Activated T-helper 2 cell treated with anti-CD3 and anti-CD28 coated beads, Interferon-gamma antibody, Interleukin-2, Interleukin-4, amounts not matched to agents 10 μg/mL and 5 μg/mL and 100 μg/mL, durations not matched to agents 14 hours and 24 hours and 36 hours (primary cell): ENCODE results near the gene RAPH1. TPM values are rescaled to one million over a fixed set of nuclear protein-coding genes. Genes with fewer than 3 reads are reported as not detected.

Experiments used
- DNase-seq: peaks from one replicate; pipeline ENCODE4 v3.0.0; 2021; ENCODE audit warnings: low spot score
- H3K27ac Mint-ChIP-seq: one replicate; pipeline ENCODE4 v1.8.0; 2021; ENCODE audit warnings: mixed read lengths
- H3K27me3 Mint-ChIP-seq: one replicate; pipeline ENCODE4 v1.8.0; 2021; ENCODE audit warnings: low read depth, mixed read lengths
- H3K36me3 Mint-ChIP-seq: one replicate; pipeline ENCODE4 v1.8.0; 2021; ENCODE audit warnings: low read depth, mixed read lengths
- H3K4me1 Mint-ChIP-seq: one replicate; pipeline ENCODE4 v1.8.0; 2021; ENCODE audit warnings: low read depth, mixed read lengths
- H3K4me3 Mint-ChIP-seq: one replicate; pipeline ENCODE4 v1.8.0; 2021; ENCODE audit warnings: low read depth, mild to moderate bottlenecking, moderate library complexity, mixed read lengths
- H3K9me3 Mint-ChIP-seq: one replicate; pipeline ENCODE4 v1.8.0; 2021; ENCODE audit warnings: mixed read lengths
- intact Hi-C: fragments of 100-400 bp; cut with micrococcal nuclease; formaldehyde crosslinking; loops from one replicate; pipeline ENCODE4 v1.15.1; 2023
- total RNA-seq: library from RNA; stranded (reverse); gene quantifications from 2 replicates; pipeline ENCODE4 v1.2.3, GENCODE V29; 2022

Gene RAPH1, protein sequence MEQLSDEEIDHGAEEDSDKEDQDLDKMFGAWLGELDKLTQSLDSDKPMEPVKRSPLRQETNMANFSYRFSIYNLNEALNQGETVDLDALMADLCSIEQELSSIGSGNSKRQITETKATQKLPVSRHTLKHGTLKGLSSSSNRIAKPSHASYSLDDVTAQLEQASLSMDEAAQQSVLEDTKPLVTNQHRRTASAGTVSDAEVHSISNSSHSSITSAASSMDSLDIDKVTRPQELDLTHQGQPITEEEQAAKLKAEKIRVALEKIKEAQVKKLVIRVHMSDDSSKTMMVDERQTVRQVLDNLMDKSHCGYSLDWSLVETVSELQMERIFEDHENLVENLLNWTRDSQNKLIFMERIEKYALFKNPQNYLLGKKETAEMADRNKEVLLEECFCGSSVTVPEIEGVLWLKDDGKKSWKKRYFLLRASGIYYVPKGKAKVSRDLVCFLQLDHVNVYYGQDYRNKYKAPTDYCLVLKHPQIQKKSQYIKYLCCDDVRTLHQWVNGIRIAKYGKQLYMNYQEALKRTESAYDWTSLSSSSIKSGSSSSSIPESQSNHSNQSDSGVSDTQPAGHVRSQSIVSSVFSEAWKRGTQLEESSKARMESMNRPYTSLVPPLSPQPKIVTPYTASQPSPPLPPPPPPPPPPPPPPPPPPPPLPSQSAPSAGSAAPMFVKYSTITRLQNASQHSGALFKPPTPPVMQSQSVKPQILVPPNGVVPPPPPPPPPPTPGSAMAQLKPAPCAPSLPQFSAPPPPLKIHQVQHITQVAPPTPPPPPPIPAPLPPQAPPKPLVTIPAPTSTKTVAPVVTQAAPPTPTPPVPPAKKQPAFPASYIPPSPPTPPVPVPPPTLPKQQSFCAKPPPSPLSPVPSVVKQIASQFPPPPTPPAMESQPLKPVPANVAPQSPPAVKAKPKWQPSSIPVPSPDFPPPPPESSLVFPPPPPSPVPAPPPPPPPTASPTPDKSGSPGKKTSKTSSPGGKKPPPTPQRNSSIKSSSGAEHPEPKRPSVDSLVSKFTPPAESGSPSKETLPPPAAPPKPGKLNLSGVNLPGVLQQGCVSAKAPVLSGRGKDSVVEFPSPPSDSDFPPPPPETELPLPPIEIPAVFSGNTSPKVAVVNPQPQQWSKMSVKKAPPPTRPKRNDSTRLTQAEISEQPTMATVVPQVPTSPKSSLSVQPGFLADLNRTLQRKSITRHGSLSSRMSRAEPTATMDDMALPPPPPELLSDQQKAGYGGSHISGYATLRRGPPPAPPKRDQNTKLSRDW
- 2.8 and 4.6 TPM in 2 replicates for total RNA-seq

DNA sequence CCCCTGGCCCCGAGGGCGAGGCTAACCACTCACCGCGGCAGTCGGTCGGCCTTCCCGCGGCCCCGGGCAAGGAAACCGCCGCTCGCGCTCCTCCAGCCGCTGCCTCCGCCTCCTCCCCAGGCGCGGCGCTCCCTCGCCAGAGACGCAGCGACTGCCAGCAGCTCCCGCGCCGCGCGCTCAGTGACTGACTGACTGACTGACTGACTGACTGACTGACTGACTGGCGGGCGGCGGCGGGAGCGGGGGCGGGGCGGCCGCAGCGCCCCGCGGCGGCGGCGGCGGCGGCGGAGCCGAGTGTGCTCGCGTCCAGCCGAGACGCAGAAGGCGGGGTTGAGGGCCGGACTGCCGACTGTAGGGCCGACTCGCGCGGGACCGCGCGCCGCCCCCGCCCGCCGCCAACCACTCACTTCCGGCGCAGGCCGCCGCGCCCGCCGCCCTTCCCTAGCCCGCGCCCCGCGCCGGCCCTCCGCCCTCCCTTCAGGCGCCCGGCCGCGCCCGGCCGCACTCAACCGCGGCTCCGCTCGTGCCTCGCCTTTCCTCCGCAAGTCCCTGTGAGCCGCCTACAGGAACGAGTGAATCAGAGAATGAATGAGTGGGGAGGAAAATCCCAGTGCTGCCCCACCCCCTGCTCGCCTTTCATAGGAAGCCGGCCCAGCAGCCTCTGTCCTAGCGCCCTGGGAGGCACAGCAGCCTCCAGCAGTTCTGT is at the start of gene RAPH1:
Gene RAPH1 (minus strand): TSS at position 224 of the 706 bp plus-strand sequence. CDS start 39,948 bp downstream, outside the sequence.
- Mint-ChIP-seq H3K4me3 (peak within 1 kb of the TSS; percentile 87), H3K36me3 (no peaks in the 10 kb centered on the region), H3K27ac (peak within 1 kb of the TSS; percentile 78), H3K27me3 (peaks cover 57% of the 10 kb centered on the region), H3K4me1 (peaks cover 22% of the 10 kb centered on the region), H3K9me3 (peaks cover 24% of the 10 kb centered on the region)
- peak; percentile 50 for DNase-seq
- intact Hi-C loops = loop anchor here (1.0 to 5.0 kb wide), 2 partner anchors 139 to 282 kb away; no protein-coding TSS in a partner anchor

- H3K4me3 Mint-ChIP-seq = no peak overlapping the region
- DNase-seq = no peak
- intact Hi-C loops = no loop called here
- H3K36me3 Mint-ChIP-seq = no peaks in the 10 kb centered on the region
- no peaks in the 10 kb centered on the region for H3K9me3 Mint-ChIP-seq
- no peak overlapping the region for H3K27ac Mint-ChIP-seq
- peaks cover 44% of the 10 kb centered on the region for H3K27me3 Mint-ChIP-seq
- H3K4me1 Mint-ChIP-seq = peaks cover 36% of the 10 kb centered on the region
These were observed 49.7 kb upstream of the RAPH1 start for GRCh38 chr2:203584784-203585183.

- H3K27me3 Mint-ChIP-seq = peaks cover 42% of the 10 kb centered on the region
- intact Hi-C loops = loop anchor here (1.0 kb wide), 2 partner anchors 16 to 228 kb away; no protein-coding TSS in a partner anchor
- DNase-seq = peak; percentile 19
- peak overlapping the region; percentile 16 for H3K27ac Mint-ChIP-seq
- no peaks in the 10 kb centered on the region for H3K9me3 Mint-ChIP-seq
- H3K36me3 Mint-ChIP-seq = no peaks in the 10 kb centered on the region
- peaks cover 45% of the 10 kb centered on the region for H3K4me1 Mint-ChIP-seq
- no peak overlapping the region for H3K4me3 Mint-ChIP-seq
These were observed 48.6 kb upstream of the RAPH1 start for GRCh38 chr2:203583701-203584100.

GRCh38 chr2:203583084-203583695 is 48.1 kb upstream of the RAPH1 start:
- Mint-ChIP-seq H3K4me3 (no peak overlapping the region), H3K36me3 (no peaks in the 10 kb centered on the region), H3K9me3 (no peaks in the 10 kb centered on the region), H3K27me3 (peaks cover 42% of the 10 kb centered on the region), H3K27ac (no peak overlapping the region), H3K4me1 (peaks cover 49% of the 10 kb centered on the region)
- DNase-seq = no peak
- intact Hi-C loops = loop anchor here (1.0 kb wide), 2 partner anchors 16 to 228 kb away; no protein-coding TSS in a partner anchor

- Mint-ChIP-seq H3K27me3 (peaks cover 42% of the 10 kb centered on the region), H3K4me3 (no peak overlapping the region), H3K27ac (no peak overlapping the region), H3K9me3 (no peaks in the 10 kb centered on the region), H3K36me3 (no peaks in the 10 kb centered on the region), H3K4me1 (peaks cover 51% of the 10 kb centered on the region)
- no peak for DNase-seq
- intact Hi-C loops = no loop called here
These were observed 47.4 kb upstream of the RAPH1 start for GRCh38 chr2:203582468-203582867.

DNA sequence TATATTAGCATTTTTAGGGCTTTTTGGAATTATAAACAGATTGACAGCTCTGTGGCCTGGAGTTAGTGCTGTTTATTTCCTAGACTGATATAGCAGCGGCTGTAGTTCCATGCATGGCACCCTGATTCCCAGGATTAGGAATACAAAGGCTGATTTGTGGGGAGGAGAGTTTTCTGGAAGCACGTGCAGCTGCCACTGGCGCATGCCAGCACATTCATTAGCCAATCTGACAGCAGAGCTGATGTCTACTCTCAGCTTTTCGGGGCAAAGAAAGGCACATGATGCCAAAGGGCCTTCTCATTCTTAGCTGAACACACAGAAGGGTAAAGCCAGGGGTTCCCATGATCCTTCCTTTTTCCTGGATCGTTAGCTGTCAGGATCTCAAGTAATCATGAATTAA is 45.7 kb upstream of the RAPH1 start:
- Mint-ChIP-seq H3K9me3 (no peaks in the 10 kb centered on the region), H3K27me3 (peaks cover 35% of the 10 kb centered on the region), H3K27ac (no peak overlapping the region), H3K4me3 (no peak overlapping the region), H3K36me3 (no peaks in the 10 kb centered on the region), H3K4me1 (peaks cover 46% of the 10 kb centered on the region)
- intact Hi-C loops = no loop called here
- no peak for DNase-seq

DNA sequence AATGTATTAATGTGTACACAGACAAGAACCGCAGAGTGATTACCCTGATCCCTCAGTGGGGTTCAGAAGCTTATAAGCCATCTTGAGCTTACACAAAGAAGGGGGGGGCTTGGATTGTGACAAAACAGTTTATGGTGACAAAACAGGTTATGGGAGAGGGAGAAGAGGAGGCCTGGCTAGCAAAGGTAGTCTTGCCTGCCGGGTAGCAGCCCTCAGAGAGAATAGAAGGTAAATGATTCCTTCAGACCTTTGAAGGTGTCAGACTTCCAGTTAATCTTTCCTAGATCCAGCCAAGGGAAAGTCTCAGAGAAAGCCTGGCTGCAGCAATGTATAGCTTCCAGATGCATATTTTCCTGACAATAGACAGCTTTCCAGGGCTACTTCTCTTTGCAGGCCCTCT is 44.6 kb upstream of the RAPH1 start:
- peak overlapping the region; percentile 47 for H3K27ac Mint-ChIP-seq
- no peaks in the 10 kb centered on the region for H3K36me3 Mint-ChIP-seq
- no peak overlapping the region for H3K4me3 Mint-ChIP-seq
- peaks cover 39% of the 10 kb centered on the region for H3K27me3 Mint-ChIP-seq
- H3K4me1 Mint-ChIP-seq = peaks cover 41% of the 10 kb centered on the region
- DNase-seq = no peak
- intact Hi-C loops = loop anchor here (1.0 to 5.0 kb wide), 11 partner anchors 20 to 530 kb away; partner anchors contain the start of gene CD28
- no peaks in the 10 kb centered on the region for H3K9me3 Mint-ChIP-seq

GRCh38 chr2:203578759-203579643 is 43.9 kb upstream of the RAPH1 start:
- Mint-ChIP-seq H3K4me1 (peaks cover 38% of the 10 kb centered on the region), H3K27ac (peak overlapping the region; percentile 67), H3K9me3 (no peaks in the 10 kb centered on the region), H3K36me3 (no peaks in the 10 kb centered on the region), H3K4me3 (no peak overlapping the region), H3K27me3 (peaks cover 41% of the 10 kb centered on the region)
- peak; percentile 54 for DNase-seq
- intact Hi-C loops = loop anchor here (1.0 to 5.0 kb wide), 11 partner anchors 20 to 530 kb away; partner anchors contain the start of gene CD28

DNA sequence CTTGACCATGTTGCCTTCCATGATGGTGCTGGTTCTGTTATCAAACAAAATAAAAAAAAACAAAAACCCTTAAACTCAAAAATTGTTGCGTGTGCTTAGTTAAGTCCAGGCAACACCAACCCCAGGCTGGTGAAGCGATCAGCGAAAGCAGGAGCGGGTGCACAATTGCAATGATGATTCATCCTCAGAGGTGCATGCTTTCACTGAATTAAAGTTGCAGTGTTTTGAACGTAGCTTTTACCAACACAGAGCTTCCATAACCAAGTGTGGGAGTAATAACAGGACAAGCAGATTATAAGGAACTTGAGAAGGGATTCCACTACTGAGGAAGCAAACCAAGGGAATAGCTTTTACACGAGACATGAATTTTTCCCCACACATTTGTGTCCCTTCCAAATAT is 39.7 kb upstream of the RAPH1 start:
- peaks cover 25% of the 10 kb centered on the region for H3K27me3 Mint-ChIP-seq
- intact Hi-C loops = loop anchor here (5.0 kb wide), 1 partner anchor 77 kb away; no protein-coding TSS in a partner anchor
- H3K4me3 Mint-ChIP-seq = no peak overlapping the region
- no peaks in the 10 kb centered on the region for H3K9me3 Mint-ChIP-seq
- H3K36me3 Mint-ChIP-seq = no peaks in the 10 kb centered on the region
- DNase-seq = no peak
- peaks cover 18% of the 10 kb centered on the region for H3K4me1 Mint-ChIP-seq
- H3K27ac Mint-ChIP-seq = no peak overlapping the region

DNA sequence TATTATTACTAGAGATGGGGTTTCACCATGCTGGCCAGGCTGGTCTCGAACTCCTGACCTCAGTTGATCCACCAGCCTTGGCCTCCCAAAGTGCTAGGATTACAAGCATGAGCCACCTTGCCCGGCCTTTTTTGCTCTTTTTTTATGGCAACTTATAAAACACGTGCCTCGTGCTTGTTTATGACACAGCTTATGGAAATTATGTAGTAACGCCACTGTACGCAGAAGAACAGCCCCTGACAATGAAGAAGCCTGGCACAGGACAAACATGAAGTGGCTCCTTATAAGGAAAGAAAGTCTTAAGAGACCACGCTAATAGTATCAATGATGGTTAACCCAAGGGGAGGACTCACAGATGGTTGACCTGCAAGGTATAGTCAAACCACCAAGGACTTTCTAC is 37.2 kb upstream of the RAPH1 start:
- intact Hi-C loops = no loop called here
- Mint-ChIP-seq H3K27me3 (peaks cover 34% of the 10 kb centered on the region), H3K9me3 (no peaks in the 10 kb centered on the region), H3K36me3 (no peaks in the 10 kb centered on the region), H3K27ac (no peak overlapping the region), H3K4me3 (no peak overlapping the region), H3K4me1 (peaks cover 3% of the 10 kb centered on the region)
- no peak for DNase-seq
